Measurements from ENCODE around the gene CAPN15. TPM values are rescaled to one million over a fixed set of nuclear protein-coding genes. Genes with fewer than 3 reads are reported as not detected.

CAPN15 gene
- polyA plus RNA-seq, 2 of the 4 experiments (the other 2 are of a cell fraction), result 11.4 to 33.3 TPM

- FAIRE-seq (no peak), DNase-seq (ENCODE audit: low read depth in 1 of 2, low spot score in 1 of 2) (no peak), ATAC-seq (no peak)
- Histone ChIP-seq H3K4me2 (no peak overlapping the region), H3K4me1 (peaks cover 45% of the 10 kb centered on the region), H3K27ac (no peak overlapping the region), H3K4me3 (no peak overlapping the region), H3K9me3 (no peaks in the 10 kb centered on the region)
- 97% methylated on average over 14 of the region's 16 CpGs for WGBS (ENCODE audit: missing lambda C conversion rate)
- ChIA-PET CTCF (interaction anchor here (1.0 to 3.2 kb wide), 4 partner anchors 15 to 48 kb away, joined by 5 to 11 read pairs (median 7); no protein-coding TSS in a partner anchor), POLR2A (no interaction called here)
- TF ChIP-seq USF2 (IDR thresholded peaks at IDR 0.05) (no peak), RAD21 (conservative IDR thresholded peaks at IDR 0.05 in 1 of 2, IDR thresholded peaks at IDR 0.05 in 1 of 2) (no peak), CHD2 (IDR thresholded peaks at IDR 0.05; ENCODE audit: low read length, partially characterized antibody) (no peak), SMC3 (IDR thresholded peaks at IDR 0.05) (no peak), MAZ (IDR thresholded peaks at IDR 0.05; ENCODE audit: borderline replicate concordance, low read depth, low read length) (no peak), BHLHE40 (IDR thresholded peaks at IDR 0.05; ENCODE audit: low read depth, low read length) (no peak), FOSB (CRISPR knock-in tag; IDR thresholded peaks at IDR 0.05) (no peak), NPAS2 (CRISPR knock-in tag; IDR thresholded peaks at IDR 0.05; ENCODE audit: borderline replicate concordance) (no peak)
- TF ChIP-seq, protein P1, sequence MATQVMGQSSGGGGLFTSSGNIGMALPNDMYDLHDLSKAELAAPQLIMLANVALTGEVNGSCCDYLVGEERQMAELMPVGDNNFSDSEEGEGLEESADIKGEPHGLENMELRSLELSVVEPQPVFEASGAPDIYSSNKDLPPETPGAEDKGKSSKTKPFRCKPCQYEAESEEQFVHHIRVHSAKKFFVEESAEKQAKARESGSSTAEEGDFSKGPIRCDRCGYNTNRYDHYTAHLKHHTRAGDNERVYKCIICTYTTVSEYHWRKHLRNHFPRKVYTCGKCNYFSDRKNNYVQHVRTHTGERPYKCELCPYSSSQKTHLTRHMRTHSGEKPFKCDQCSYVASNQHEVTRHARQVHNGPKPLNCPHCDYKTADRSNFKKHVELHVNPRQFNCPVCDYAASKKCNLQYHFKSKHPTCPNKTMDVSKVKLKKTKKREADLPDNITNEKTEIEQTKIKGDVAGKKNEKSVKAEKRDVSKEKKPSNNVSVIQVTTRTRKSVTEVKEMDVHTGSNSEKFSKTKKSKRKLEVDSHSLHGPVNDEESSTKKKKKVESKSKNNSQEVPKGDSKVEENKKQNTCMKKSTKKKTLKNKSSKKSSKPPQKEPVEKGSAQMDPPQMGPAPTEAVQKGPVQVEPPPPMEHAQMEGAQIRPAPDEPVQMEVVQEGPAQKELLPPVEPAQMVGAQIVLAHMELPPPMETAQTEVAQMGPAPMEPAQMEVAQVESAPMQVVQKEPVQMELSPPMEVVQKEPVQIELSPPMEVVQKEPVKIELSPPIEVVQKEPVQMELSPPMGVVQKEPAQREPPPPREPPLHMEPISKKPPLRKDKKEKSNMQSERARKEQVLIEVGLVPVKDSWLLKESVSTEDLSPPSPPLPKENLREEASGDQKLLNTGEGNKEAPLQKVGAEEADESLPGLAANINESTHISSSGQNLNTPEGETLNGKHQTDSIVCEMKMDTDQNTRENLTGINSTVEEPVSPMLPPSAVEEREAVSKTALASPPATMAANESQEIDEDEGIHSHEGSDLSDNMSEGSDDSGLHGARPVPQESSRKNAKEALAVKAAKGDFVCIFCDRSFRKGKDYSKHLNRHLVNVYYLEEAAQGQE (IDR thresholded peaks at IDR 0.05), result no peak
These were observed 4.1 kb downstream of the CAPN15 start for GRCh38 chr16:531494-532125.

GRCh38 chr16:533391-534123 lies 6.0 kb downstream of the CAPN15 start:
- H3K4me2 ChIP-seq, result peak overlapping the region; percentile 55
- FAIRE-seq (no peak), ATAC-seq (peak; percentile 28 to 65; a peak in 3 of 6 replicates), DNase-seq (ENCODE audit: low read depth in 1 of 2, low spot score in 1 of 2) (no peak)
- WGBS (ENCODE audit: missing lambda C conversion rate), result 73% methylated on average over 19 of the region's 30 CpGs
- ChIA-PET CTCF (interaction anchor here (1.0 to 1.6 kb wide), 6 partner anchors 7 to 135 kb away, joined by 3 to 5 read pairs (median 4); no protein-coding TSS in a partner anchor), POLR2A (interaction anchor here (1.4 kb wide), 1 partner anchor 9 kb away, joined by 4 read pairs; no protein-coding TSS in a partner anchor)
- no peak overlapping the region for H3K4me3 ChIP-seq
- no peaks in the 10 kb centered on the region for H3K9me3 ChIP-seq
- H3K4me1 ChIP-seq, result peaks cover 45% of the 10 kb centered on the region
- H3K27ac ChIP-seq, result peak overlapping the region in 1 of 2 experiments; percentile 73; a peak in 3 of 6 replicates
- TF ChIP-seq JUN (IDR thresholded peaks at IDR 0.05) (no peak), RNF2 (IDR thresholded peaks at IDR 0.05; ENCODE audit: borderline replicate concordance, low read depth) (no peak), TP53 (CRISPR knock-in tag; IDR thresholded peaks at IDR 0.05) (no peak), ESRRA (IDR thresholded peaks at IDR 0.05; ENCODE audit: borderline replicate concordance, low read length) (no peak), CBX2 (IDR thresholded peaks at IDR 0.05; ENCODE audit: borderline replicate concordance, low read depth) (no peak), RARB (CRISPR knock-in tag; IDR thresholded peaks at IDR 0.05) (no peak), RAD21 (conservative IDR thresholded peaks at IDR 0.05 in 1 of 2, IDR thresholded peaks at IDR 0.05 in 1 of 2) (no peak)
- TF ChIP-seq, protein P2, sequence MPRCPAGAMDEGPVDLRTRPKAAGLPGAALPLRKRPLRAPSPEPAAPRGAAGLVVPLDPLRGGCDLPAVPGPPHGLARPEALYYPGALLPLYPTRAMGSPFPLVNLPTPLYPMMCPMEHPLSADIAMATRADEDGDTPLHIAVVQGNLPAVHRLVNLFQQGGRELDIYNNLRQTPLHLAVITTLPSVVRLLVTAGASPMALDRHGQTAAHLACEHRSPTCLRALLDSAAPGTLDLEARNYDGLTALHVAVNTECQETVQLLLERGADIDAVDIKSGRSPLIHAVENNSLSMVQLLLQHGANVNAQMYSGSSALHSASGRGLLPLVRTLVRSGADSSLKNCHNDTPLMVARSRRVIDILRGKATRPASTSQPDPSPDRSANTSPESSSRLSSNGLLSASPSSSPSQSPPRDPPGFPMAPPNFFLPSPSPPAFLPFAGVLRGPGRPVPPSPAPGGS (IDR thresholded peaks at IDR 0.05), result no peak
